ENCODE data around the gene A2ML1. TPM values are rescaled to one million over a fixed set of nuclear protein-coding genes. Genes with fewer than 3 reads are reported as not detected.

Gene A2ML1
- 10 to 100 TPM in 1 of 4 donors, 1 to 10 TPM in 2, under 1 TPM in 1; 0.40 to 17.1 (median 2.4) TPM for total RNA-seq

DNA sequence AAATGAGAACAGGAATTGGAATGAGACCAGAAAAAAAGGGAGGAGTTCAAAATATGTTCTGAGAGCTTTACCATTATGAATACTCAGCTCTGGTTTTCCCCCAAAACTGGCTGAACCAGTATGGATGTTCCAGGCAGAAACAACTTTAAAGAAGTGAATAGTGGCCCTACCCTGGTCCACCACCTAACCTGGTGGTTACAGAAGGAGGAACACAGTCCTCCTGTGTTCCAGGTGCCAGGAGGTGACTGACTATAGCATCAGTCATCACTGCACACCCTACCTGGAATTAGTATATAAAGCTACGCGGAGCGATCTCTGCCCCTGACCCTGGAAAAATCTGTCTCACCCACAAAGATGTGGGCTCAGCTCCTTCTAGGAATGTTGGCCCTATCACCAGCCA, at the start of gene A2ML1:
TSS of gene A2ML1 (plus strand) at position 324 of the 400 bp plus-strand sequence. CDS start at position 355, 31 bp downstream.
- TF ChIP-seq POLR2A (IDR thresholded peaks at IDR 0.05) (no peak), EP300 (IDR thresholded peaks at IDR 0.05) (no peak)
- TF ChIP-seq, protein P1, sequence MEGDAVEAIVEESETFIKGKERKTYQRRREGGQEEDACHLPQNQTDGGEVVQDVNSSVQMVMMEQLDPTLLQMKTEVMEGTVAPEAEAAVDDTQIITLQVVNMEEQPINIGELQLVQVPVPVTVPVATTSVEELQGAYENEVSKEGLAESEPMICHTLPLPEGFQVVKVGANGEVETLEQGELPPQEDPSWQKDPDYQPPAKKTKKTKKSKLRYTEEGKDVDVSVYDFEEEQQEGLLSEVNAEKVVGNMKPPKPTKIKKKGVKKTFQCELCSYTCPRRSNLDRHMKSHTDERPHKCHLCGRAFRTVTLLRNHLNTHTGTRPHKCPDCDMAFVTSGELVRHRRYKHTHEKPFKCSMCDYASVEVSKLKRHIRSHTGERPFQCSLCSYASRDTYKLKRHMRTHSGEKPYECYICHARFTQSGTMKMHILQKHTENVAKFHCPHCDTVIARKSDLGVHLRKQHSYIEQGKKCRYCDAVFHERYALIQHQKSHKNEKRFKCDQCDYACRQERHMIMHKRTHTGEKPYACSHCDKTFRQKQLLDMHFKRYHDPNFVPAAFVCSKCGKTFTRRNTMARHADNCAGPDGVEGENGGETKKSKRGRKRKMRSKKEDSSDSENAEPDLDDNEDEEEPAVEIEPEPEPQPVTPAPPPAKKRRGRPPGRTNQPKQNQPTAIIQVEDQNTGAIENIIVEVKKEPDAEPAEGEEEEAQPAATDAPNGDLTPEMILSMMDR (IDR thresholded peaks at IDR 0.05), result no peak
- no peak for ATAC-seq

DNA sequence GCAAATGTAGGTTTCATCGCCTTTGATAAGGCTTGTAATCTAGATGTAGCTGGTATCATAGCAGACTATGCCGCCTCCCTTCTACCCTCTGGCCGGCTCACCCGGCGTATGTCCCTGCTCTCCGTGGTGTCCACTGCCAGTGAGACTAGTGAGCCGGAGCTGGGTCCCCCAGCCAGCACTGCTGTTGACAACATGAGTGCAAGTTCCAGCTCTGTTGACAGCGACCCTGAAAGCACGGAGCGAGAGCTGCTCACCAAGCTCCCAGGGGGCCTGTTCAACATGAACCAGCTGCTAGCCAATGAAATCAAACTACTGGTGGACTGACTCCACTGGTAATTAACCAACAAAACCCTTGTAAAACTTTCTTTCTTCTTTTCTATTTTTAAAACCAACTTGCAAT, 49.0 kb upstream of the A2ML1 start:
- TF ChIP-seq POLR2A (IDR thresholded peaks at IDR 0.05) (no peak), POLR2AphosphoS5 (IDR thresholded peaks at IDR 0.05) (no peak), EP300 (IDR thresholded peaks at IDR 0.05) (no peak)
- TF ChIP-seq, protein P1 (IDR thresholded peaks at IDR 0.05), result no peak
- Histone ChIP-seq H3K27me3 (no peaks in the 10 kb centered on the region), H3K27ac (no peak overlapping the region), H3K4me3 (no peak overlapping the region), H3K4me1 (peaks cover 0 to 3% (median 0%) of the 10 kb centered on the region in 3 donors), H3K36me3 (peaks cover 0 to 23% of the 10 kb centered on the region in 2 donors), H3K9me3 (no peaks in the 10 kb centered on the region)
- WGBS, 2 donors (ENCODE audit: low coverage in 1 of 2), result 78% methylated on average over 6 of the region's 10 CpGs; no CpG with 5 or more reads in 1 of the 2 donors
- no peak for ATAC-seq

More for the DNA sequence above, at the start of gene A2ML1:
- Histone ChIP-seq H3K9me3 (no peaks in the 10 kb centered on the region), H3K27ac (no peak within 1 kb of the TSS), H3K4me3 (no peak within 1 kb of the TSS), H3K27me3 (no peaks in the 10 kb centered on the region), H3K4me1 (peaks cover 0 to 8% (median 0%) of the 10 kb centered on the region in 3 donors), H3K36me3 (no peaks in the 10 kb centered on the region)
- WGBS, 2 donors (ENCODE audit: low coverage in 1 of 2), result 93 to 100% methylated on average over 3 of the region's 3 CpGs

DNA sequence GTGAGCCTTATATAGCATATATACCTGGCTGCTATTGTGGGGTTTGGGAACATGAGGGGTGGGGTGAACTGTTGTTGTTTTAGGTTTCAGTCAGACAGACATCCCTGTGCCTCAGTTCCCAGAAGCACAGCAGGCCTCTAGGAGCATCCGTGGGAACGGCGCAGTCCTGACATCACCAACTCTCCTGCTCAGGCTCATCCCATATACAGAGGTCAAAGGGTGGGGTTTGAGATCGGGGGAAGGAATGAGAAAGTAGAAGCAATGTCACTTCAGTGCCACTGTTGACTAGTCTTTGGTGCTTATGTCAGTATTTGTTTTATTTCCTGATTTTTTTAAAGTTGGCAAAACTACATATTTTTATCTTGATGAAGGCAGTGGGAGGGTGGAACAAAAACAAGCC, 43.1 kb upstream of the A2ML1 start:
- Histone ChIP-seq H3K27me3 (no peaks in the 10 kb centered on the region), H3K9me3 (no peaks in the 10 kb centered on the region), H3K27ac (no peak overlapping the region), H3K36me3 (peaks cover 0 to 32% of the 10 kb centered on the region in 2 donors), H3K4me1 (peaks cover 0 to 6% (median 0%) of the 10 kb centered on the region in 3 donors), H3K4me3 (no peak overlapping the region)
- 86 to 90% methylated on average over 4 of the region's 4 CpGs for WGBS, 2 donors (ENCODE audit: low coverage in 1 of 2)
- ATAC-seq, result no peak
- TF ChIP-seq, protein P1 (IDR thresholded peaks at IDR 0.05), result no peak
- no peak for TF ChIP-seq POLR2A (IDR thresholded peaks at IDR 0.05)
- TF ChIP-seq POLR2AphosphoS5 (IDR thresholded peaks at IDR 0.05), result no peak
- no peak for TF ChIP-seq EP300 (IDR thresholded peaks at IDR 0.05)

DNA sequence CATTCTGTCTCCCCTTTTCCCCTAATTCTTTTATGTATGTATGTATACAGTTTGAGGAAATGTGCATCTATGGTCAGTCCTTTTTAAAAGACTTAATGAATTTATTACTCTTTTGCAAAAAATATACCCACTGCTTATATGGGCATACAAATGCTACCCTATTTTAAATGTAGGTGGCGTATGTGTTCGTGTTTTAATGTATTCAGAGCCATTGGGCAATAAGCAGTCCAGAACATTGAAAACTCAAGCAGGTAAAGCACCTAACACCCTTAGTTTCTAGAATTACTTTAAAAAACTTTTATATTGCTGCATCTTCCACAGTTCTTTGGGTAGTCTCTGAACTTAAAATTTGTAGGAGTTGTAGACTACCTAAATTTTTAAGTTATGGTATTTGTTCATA, 42.6 kb upstream of the A2ML1 start:
- H3K27ac ChIP-seq, result no peak overlapping the region
- TF ChIP-seq POLR2A (IDR thresholded peaks at IDR 0.05) (no peak), POLR2AphosphoS5 (IDR thresholded peaks at IDR 0.05) (no peak), EP300 (IDR thresholded peaks at IDR 0.05) (no peak)
- TF ChIP-seq, protein P1 (IDR thresholded peaks at IDR 0.05), result no peak
- no peaks in the 10 kb centered on the region for H3K9me3 ChIP-seq
- H3K4me3 ChIP-seq, result no peak overlapping the region
- peaks cover 0 to 27% of the 10 kb centered on the region in 2 donors for H3K36me3 ChIP-seq
- ATAC-seq, result no peak
- no peaks in the 10 kb centered on the region for H3K27me3 ChIP-seq
- 81 to 93% methylated on average over 2 of the region's 2 CpGs for WGBS, 2 donors (ENCODE audit: low coverage in 1 of 2)
- peaks cover 0 to 6% (median 0%) of the 10 kb centered on the region in 3 donors for H3K4me1 ChIP-seq

DNA sequence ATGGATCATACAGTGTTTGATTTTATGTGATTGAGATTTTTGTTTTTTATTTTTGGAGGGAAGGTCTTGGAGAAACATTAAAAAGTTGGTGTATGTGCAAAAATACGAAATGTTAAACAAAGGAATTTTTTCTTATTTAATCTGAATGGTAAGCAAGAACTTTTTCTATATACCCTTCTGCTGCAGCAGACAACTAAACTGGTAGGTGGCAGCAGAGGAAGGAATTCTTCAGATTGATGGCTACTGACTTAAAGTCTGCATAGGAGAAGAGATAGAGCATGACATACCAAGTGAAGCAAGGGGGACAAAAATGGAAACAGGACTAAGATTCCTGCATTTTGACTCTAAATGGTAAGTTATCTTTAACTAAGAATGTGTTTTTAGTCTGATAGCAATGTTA, 42.0 kb upstream of the A2ML1 start:
- WGBS, 2 donors (ENCODE audit: low coverage in 1 of 2), result 65 to 89% methylated on average over 1 of the region's 1 CpG
- no peak for TF ChIP-seq EP300 (IDR thresholded peaks at IDR 0.05)
- TF ChIP-seq, protein P1 (IDR thresholded peaks at IDR 0.05), result peak in 2 of 4 experiments; percentile 10 to 34

More for the DNA sequence above, 42.0 kb upstream of the A2ML1 start:
- ATAC-seq, result no peak
- Histone ChIP-seq H3K4me3 (no peak overlapping the region), H3K27ac (no peak overlapping the region), H3K36me3 (peaks cover 0 to 26% of the 10 kb centered on the region in 2 donors), H3K9me3 (no peaks in the 10 kb centered on the region), H3K4me1 (peaks cover 0 to 6% (median 0%) of the 10 kb centered on the region in 3 donors), H3K27me3 (no peaks in the 10 kb centered on the region)

Data from gastroesophageal sphincter (tissue), 4 donors.